HG02884 (cell line): Measurements from ENCODE around the gene ANKRD33.

Experiments used
- ATAC-seq: cut with Tn5 transposase; IDR thresholded peaks from one replicate; pipeline ENCODE4 v1.9.1; 2021; ENCODE audit warnings: mild to moderate bottlenecking, moderate library complexity; ENCODE audit not compliant: unreplicated experiment

The ANKRD33 gene

DNA sequence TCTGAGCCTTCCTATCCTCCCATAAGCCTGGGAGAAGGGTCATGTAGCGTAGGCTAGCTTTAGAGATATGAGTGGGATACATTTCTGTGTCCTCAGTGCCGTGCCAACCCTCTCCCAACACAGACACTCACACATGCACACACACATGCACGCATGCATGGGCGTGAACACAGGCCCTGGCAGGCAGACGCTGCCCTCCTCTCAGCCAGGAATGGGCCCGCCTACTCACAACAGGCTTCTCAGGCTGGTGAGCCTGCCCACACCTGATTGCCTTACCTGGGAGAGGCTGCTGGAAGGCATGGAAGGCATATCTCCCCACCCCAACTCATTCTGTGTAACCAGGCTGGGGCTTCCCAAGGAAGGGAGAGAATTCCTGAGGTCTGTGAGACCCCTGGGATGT is 50.8 kb downstream of the ANKRD33 start:
- ATAC-seq = no peak

- no peak for ATAC-seq
Observed at GRCh38 chr12:51941011-51941581, 53.2 kb downstream of the ANKRD33 start.
